Stimulated activated CD8-positive, alpha-beta memory T cell treated with anti-CD3 and anti-CD28 coated beads, Interleukin-7, amount 100 ng/mL, for 24 hours (primary cell): Measurements from ENCODE around the gene SCCPDH.
"Not testable (repeated sequence)": the region's sequence is repeated elsewhere in the genome, so short reads cannot be mapped to it uniquely, and the experiment has no call there.

Experiments
- DNase-seq: peaks from one replicate; pipeline ENCODE4 v3.0.0-alpha.2; 2020; ENCODE audit warnings: low read depth

Gene SCCPDH

DNA sequence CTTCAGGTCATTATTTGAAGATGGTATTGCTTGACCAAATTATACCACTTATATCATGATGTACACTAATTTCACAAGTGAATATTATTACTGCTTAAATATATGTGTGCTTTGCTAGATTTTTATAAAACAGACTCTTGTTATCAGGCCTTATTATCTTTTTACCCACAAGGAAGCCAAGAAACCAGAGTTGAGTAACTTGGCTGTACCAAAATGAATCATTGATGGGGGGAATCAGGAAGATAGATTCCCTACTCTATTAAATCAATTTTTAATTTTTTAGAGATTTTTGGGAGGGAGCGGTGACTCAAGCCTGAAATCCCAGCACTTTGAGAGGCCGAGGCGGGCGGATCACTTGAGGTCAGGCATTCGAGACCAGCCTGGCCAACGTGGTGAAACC is 16.0 kb upstream of the SCCPDH start:
- no peak for DNase-seq

GRCh38 chr1:246709196-246709595 is 15.0 kb upstream of the SCCPDH start:
- no peak for DNase-seq

DNA sequence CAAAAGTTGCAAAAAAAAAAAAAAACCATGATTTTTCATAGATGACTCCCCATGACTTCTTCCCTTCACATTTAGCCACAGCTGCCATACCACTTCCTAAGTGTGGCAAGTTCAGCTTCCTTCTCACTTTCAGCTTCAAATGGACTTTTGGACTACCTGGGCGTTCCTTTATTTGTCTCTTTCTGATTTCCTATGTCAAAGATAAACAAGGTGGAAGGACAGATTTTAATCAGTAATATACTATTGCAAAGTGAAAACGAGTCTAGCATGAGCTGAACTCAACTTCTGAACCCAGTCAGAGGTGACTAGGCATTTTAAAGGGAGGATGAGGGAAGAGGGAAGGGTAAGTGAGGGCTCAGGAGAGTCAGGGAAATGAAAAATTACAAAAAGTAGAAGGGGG is 14.4 kb upstream of the SCCPDH start:
- DNase-seq: no peak

GRCh38 chr1:246711548-246712003 is 12.6 kb upstream of the SCCPDH start:
- no peak for DNase-seq

DNA sequence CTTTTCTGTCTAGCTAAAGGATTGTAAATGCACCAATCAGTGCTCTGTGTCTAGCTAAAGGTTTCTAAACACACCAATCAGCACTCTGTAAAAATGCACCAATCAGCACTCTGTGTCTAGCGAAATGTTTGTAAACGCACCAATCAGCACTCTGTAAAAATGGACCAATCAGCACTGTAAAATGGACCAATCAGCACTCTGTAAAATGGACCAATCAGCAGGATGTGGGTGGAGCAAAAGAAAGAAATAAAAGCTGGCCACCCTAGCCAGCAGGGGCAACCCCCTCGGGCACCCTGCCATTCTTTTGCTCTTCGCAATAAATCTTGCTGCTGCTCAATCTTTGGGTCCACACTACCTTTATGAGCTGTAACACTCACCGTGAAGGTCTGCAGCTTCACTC is 11.8 kb upstream of the SCCPDH start:
- DNase-seq: not testable (repeated sequence)

- DNase-seq: not testable (repeated sequence)
Observed at GRCh38 chr1:246719361-246719760, 4.8 kb upstream of the SCCPDH start.

DNA sequence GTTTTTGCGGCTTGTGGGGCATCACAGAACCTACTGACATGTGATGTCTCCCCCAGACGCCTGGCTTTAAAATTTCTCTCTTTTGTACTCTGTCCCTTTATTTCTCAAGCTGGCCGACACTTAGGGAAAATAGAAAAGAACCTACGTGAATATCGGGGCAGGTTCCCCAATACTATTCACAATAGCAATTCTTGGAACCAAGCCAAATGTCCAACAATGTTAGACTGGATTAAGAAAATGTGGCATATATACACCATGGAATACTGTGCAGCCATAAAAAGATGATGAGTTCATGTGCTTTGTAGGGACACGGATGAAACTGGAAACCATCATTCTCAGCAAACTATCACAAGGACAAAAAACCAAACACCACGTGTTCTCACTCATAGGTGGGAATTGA is 3.4 kb upstream of the SCCPDH start:
- not testable (repeated sequence) for DNase-seq

- DNase-seq: no peak
Observed at GRCh38 chr1:246722720-246723119, 1.5 kb upstream of the SCCPDH start.

GRCh38 chr1:246724731-246725095 is 504 bp downstream of the SCCPDH start:
- no peak for DNase-seq

DNA sequence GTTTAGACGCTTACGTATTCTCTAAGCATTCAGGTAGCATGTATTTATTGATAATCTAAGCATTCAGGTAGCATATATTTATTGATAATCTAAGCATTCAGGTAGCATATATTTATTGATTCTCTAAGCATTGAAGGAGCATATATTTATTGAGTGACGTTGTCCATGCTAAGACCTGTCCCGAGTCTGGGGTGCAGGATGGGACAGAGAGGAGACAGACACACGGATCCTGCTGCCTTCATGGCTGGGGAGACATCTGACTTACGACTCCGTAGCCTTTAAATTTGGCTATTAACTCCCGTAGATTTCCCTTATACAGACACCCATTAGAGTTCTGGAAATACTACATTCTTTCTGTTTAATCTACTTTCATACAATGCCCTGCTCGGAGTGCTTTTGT is 982 bp downstream of the SCCPDH start:
- DNase-seq: no peak

DNA sequence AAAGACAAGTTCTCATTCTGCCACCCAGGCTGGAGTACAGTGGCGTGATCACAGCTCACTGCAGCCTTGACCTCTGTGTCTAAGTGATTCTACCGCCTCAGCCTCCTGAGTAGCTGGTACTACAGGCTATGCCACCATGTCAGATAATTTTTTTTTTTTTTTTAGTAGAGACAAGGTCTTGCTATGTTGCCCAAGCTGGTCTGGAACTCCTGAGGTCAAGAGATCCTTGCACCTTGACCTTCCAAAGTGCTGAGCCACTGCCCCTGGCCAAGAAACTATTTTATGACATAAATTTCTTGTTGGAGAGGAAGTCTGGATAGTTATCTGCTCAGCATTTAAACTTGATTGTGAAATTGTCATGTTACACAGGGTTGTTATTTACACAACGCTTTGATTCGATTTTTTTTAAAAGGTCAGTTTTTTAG is 2.1 kb downstream of the SCCPDH start:
- DNase-seq: no peak

- no peak for DNase-seq
Observed at GRCh38 chr1:246726881-246727280, 2.7 kb downstream of the SCCPDH start.

DNA sequence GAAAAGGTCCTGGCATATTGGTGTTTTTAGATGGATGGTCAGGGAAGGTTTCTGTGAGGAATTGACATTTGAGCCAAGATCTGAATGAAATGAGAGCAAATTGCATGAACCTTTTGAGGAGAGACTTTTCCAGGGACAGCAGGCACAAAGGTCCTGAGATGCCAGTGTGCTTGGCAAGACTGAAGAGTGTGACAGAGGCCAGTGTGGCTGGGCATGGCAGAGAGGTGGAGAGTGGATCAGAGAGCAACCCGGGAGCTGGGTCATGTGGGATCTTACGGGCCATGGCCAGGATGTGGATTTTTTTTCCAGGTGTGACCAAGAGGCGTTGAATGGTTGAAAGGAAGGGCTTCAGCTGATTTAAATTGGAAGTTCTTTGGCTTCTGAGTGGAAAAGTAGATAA is 3.4 kb downstream of the SCCPDH start:
- DNase-seq: no peak

- DNase-seq: no peak
Observed at GRCh38 chr1:246728311-246728710, 4.1 kb downstream of the SCCPDH start.

DNA sequence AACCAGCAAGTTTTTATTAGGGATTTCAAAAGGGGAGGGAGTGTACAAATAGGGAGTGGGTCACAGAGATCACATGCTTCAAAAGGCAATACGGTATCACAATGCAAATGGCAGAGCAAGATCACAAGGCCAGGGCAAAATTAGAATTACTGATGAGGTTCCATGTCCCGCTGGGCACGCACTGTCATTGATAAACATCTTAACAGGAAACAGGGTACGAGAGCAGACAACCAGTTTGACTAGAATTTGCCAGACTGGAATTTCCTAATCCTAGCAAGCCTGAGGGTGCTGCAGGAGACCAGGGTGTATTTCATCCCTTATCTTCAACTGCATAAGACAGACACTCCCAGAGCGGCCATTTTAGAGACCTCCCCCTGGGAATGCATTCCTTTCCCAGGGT is 4.8 kb downstream of the SCCPDH start:
- DNase-seq: not testable (repeated sequence)

DNA sequence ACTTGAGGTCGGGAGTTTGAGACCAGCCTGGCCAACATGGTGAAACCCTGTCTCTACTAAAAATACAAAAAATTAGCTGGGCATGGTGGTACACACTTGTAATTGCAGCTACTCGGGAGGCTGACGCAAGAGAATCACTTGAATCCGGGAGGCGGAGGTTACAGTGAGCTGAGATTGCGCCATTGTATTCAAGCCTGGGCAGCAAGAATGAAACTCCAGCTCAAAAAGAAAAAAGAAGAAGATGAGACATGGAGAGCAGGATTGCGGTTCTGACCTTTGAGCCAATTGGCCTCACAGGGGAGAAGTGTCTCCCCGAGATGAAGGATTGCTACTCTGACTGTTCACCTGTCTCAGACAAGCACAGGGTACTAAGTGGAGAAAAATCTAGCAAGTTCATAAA is 6.6 kb downstream of the SCCPDH start:
- DNase-seq: no peak

DNA sequence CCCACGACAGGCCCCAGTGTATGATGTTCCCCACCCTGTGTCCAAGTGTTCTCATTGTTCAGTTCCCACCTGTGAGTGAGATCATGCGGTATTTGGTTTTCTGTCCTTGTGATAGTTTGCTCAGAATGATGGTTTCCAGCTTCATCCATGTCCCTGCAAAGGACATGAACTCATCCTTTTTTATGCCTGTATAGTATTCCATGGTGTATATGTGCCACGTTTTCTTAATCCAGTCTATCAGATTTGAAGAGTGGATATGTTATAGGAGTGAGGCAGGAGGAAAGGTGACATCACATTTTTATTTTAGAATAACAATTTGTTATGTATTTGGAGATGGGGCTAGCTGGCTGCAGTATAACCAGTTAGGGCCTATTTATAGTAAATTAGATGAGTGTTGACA is 7.7 kb downstream of the SCCPDH start:
- DNase-seq: not testable (repeated sequence)

DNA sequence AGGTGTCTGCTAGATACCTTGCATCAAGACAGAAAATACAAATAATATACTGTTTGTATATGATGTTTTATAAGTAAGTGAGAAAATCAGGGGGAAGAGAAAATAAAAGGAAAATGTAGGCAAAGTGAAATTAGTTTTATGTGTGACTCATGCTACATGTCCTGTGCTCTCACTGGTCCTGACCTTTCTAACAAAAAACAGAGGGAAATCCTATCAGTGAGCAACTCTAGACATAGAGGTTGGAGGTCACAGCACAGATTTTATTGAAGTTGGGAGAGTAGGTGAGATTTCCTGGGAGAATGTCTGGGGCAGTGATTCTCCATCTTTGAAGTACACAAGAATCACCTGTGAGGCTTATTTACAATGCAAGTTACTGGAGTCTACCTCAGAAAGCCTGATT is 9.5 kb downstream of the SCCPDH start:
- no peak for DNase-seq

DNA sequence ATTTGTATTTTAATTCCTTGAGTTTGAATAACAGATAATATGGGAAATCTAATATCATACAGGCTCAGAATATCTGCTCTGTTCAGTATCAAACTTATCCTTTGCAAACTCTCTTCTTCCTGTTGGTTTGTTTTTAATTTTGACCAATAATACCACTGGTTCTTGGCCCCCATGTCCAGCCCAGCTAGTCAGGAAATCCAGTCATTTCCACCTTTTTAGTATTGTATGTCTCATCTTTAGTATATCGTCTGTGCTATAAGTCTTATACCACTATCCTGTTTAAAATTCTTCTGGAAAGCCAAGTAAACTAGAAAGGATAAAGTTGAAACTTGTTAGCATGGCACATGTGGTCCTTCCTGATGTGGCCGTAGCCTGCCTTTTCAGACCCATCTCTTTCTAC is 10.7 kb downstream of the SCCPDH start:
- DNase-seq: no peak

GRCh38 chr1:246735735-246736134 is 11.5 kb downstream of the SCCPDH start:
- no peak for DNase-seq

- no peak for DNase-seq
Observed at GRCh38 chr1:246742396-246742795, 18.2 kb downstream of the SCCPDH start.

- DNase-seq: not testable (repeated sequence)
Observed at GRCh38 chr1:246746155-246746554, 21.9 kb downstream of the SCCPDH start.

GRCh38 chr1:246748006-246748405 is 23.8 kb downstream of the SCCPDH start:
- no peak for DNase-seq

GRCh38 chr1:246748867-246749266 is 24.7 kb downstream of the SCCPDH start:
- DNase-seq: no peak

DNA sequence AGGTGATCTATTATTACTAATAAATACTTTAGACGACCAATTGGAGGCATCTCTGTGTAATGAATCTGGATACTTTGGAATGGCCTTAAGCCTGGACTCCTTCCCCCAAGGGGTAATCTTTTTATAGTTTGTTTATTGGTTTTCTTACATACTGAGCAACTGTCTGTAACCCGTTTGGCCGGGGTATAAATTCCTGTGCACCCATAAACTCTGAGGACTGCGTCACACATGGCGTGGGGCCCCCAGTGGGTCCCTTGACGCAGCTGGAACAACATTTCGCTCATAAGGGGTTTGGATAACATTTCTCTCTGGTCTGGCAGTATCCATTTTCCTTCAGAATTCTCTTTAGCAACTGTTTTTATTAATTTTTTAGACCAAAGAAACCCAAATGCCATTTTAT is 26.5 kb downstream of the SCCPDH start:
- no peak for DNase-seq
